ENCODE results near the gene SLC12A3.

The SLC12A3 gene

DNA sequence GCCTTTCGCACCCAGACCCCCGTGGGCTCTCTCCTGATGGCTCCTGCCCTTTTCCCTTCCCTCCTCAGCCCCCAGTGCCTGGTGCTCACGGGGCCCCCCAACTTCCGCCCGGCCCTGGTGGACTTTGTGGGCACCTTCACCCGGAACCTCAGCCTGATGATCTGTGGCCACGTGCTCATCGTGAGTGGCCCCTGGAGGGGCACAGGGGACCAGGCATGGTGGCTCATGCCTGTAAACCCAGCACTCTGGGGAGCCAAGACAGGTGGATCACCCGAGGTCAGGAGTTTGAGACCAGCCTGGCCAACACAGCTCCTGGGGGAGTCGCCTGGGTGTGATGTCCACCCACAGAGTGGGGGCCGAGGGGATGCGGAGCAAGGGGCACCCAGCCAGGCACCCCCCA, 21.3 kb downstream of the SLC12A3 start:
- TF ChIP-seq, protein P1, sequence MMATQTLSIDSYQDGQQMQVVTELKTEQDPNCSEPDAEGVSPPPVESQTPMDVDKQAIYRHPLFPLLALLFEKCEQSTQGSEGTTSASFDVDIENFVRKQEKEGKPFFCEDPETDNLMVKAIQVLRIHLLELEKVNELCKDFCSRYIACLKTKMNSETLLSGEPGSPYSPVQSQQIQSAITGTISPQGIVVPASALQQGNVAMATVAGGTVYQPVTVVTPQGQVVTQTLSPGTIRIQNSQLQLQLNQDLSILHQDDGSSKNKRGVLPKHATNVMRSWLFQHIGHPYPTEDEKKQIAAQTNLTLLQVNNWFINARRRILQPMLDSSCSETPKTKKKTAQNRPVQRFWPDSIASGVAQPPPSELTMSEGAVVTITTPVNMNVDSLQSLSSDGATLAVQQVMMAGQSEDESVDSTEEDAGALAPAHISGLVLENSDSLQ (IDR thresholded peaks at IDR 0.05): no peak
- TF ChIP-seq SP1 (IDR thresholded peaks at IDR 0.05) (no peak), FOXA1 (IDR thresholded peaks at IDR 0.05) (no peak), FOXK2 (IDR thresholded peaks at IDR 0.05) (no peak), TARDBP (IDR thresholded peaks at IDR 0.05) (no peak), CTBP1 (IDR thresholded peaks at IDR 0.05; ENCODE audit: borderline replicate concordance) (no peak), NFRKB (IDR thresholded peaks at IDR 0.05) (no peak), LEF1 (IDR thresholded peaks at IDR 0.05; ENCODE audit: borderline replicate concordance) (no peak), ARNT (IDR thresholded peaks at IDR 0.05) (no peak), SUZ12 (IDR thresholded peaks at IDR 0.05) (no peak), ELF4 (IDR thresholded peaks at IDR 0.05) (no peak), FOXM1 (IDR thresholded peaks at IDR 0.05; ENCODE audit: borderline replicate concordance) (no peak), BHLHE40 (IDR thresholded peaks at IDR 0.05; ENCODE audit: borderline replicate concordance) (no peak), L3MBTL2 (conservative IDR thresholded peaks at IDR 0.05) (no peak), HDGF (IDR thresholded peaks at IDR 0.05; ENCODE audit: borderline replicate concordance) (no peak), ZNF384 (IDR thresholded peaks at IDR 0.05) (no peak)
- DNase-seq (ENCODE audit: extremely low spot score): no peak
- CTCF ChIA-PET: no interaction called here
- POLR2A ChIA-PET: no interaction called here

DNA sequence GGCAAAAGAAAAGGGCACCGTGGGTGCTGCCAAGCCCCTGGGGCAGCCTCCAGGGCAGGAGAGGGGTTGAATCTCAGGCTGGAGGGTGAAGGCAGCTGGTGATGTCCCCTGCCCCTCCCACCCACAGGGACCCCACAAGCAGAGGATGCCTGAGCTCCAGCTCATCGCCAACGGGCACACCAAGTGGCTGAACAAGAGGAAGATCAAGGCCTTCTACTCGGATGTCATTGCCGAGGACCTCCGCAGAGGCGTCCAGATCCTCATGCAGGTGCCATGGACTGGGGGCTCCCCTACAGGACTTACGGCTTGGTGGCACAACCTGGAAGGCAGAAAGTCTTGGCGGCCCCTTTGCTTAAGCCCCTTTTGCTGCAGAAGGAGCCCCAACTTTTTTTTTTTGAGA, 21.8 kb downstream of the SLC12A3 start:
- TF ChIP-seq CTBP1 (IDR thresholded peaks at IDR 0.05; ENCODE audit: borderline replicate concordance) (no peak), FOXK2 (IDR thresholded peaks at IDR 0.05) (no peak), NFRKB (IDR thresholded peaks at IDR 0.05) (no peak), L3MBTL2 (conservative IDR thresholded peaks at IDR 0.05) (no peak), FOXM1 (IDR thresholded peaks at IDR 0.05; ENCODE audit: borderline replicate concordance) (no peak), ARNT (IDR thresholded peaks at IDR 0.05) (no peak), TARDBP (IDR thresholded peaks at IDR 0.05) (no peak), SP1 (IDR thresholded peaks at IDR 0.05) (no peak)
- CTCF ChIA-PET: no interaction called here
- DNase-seq (ENCODE audit: extremely low spot score): no peak
- POLR2A ChIA-PET: no interaction called here

DNA sequence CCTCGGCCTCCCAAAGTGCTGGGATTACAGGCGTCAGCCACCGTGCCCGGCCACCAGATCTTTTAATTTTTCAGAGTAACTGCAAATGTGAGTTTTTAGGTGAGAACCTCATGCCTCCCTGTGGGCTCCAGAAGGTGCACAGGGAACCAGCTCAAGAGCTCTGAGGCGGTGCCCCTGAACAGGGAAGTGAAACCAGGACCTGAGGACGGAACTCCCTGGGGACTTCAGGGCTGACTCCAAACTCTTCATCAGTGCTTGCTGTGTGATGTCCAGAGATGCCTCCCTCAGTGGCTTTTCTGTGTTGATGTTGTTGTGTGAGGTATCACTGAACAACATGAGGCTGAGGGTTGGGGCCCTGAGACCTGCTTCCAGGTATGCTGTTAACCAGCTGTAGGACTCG, 23.8 kb downstream of the SLC12A3 start:
- TF ChIP-seq HDGF (IDR thresholded peaks at IDR 0.05; ENCODE audit: borderline replicate concordance): no peak
- TF ChIP-seq L3MBTL2 (conservative IDR thresholded peaks at IDR 0.05): no peak
- no peak for TF ChIP-seq TARDBP (IDR thresholded peaks at IDR 0.05)
- no peak for TF ChIP-seq ARNT (IDR thresholded peaks at IDR 0.05)
- TF ChIP-seq FOXK2 (IDR thresholded peaks at IDR 0.05): no peak
- no peak for TF ChIP-seq LEF1 (IDR thresholded peaks at IDR 0.05; ENCODE audit: borderline replicate concordance)
- TF ChIP-seq ELF4 (IDR thresholded peaks at IDR 0.05): no peak
- no peak for TF ChIP-seq SP1 (IDR thresholded peaks at IDR 0.05)
- TF ChIP-seq, protein P1 (IDR thresholded peaks at IDR 0.05): no peak
- no peak for TF ChIP-seq FOXA1 (IDR thresholded peaks at IDR 0.05)
- no peak for TF ChIP-seq SUZ12 (IDR thresholded peaks at IDR 0.05)
- CTCF ChIA-PET: no interaction called here
- no peak for DNase-seq (ENCODE audit: extremely low spot score)
- POLR2A ChIA-PET: no interaction called here

DNA sequence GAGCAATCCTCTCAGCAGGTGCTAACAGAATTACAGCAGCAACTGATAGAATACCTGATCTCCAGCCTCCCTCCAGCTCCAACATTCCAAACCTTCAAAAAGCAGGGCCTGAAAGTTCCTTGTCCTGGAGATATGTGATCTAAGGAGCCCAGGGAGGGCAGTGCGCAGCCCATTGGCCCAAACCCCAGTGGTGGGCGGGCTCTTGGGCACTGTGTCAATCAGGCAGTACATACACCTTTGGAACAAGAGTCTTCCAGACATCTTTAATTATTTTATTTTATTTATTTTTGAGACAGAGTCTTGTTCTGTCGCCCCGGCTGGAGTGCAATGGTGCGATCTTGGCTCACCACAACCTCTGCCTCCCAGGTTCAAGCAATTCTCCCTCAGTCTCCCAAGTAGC, 24.2 kb downstream of the SLC12A3 start:
- POLR2A ChIA-PET: no interaction called here
- no peak for TF ChIP-seq FOXK2 (IDR thresholded peaks at IDR 0.05)
- no peak for TF ChIP-seq L3MBTL2 (conservative IDR thresholded peaks at IDR 0.05)
- TF ChIP-seq, protein P1 (IDR thresholded peaks at IDR 0.05): peak; percentile 79
- no peak for DNase-seq (ENCODE audit: extremely low spot score)
- CTCF ChIA-PET: no interaction called here

DNA sequence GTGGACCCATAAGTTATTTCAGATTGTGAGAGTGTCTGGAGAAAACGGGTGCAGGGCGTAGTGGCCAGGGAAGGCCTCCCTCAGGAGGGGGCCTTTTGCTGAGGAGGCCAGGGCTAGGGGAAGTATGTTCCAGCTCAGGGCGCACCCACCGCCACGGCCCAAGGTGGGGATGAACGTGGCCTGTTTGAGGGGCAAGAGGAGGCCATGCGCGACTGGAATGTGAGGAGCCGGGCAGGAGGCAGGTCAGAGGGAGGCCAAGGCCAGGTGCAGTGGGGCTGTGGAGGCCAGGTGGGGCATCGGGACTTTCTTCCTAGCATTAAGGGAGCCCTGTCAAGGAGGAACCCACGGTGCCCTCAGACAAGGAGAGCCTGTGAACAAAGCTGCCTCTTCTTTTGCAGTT, 26.7 kb downstream of the SLC12A3 start:
- no peak for DNase-seq (ENCODE audit: extremely low spot score)
- ChIA-PET CTCF (no interaction called here), POLR2A (no interaction called here)
- no peak for TF ChIP-seq ELF4 (IDR thresholded peaks at IDR 0.05)
- no peak for TF ChIP-seq SUZ12 (IDR thresholded peaks at IDR 0.05)
- no peak for TF ChIP-seq ARNT (IDR thresholded peaks at IDR 0.05)
- TF ChIP-seq ZNF384 (IDR thresholded peaks at IDR 0.05): no peak
- no peak for TF ChIP-seq HDGF (IDR thresholded peaks at IDR 0.05; ENCODE audit: borderline replicate concordance)
- TF ChIP-seq, protein P1 (IDR thresholded peaks at IDR 0.05): no peak
- no peak for TF ChIP-seq SP1 (IDR thresholded peaks at IDR 0.05)
- no peak for TF ChIP-seq FOXA1 (IDR thresholded peaks at IDR 0.05)
- TF ChIP-seq LEF1 (IDR thresholded peaks at IDR 0.05; ENCODE audit: borderline replicate concordance): no peak
- TF ChIP-seq NFRKB (IDR thresholded peaks at IDR 0.05): no peak
- TF ChIP-seq CTBP1 (IDR thresholded peaks at IDR 0.05; ENCODE audit: borderline replicate concordance): no peak
- TF ChIP-seq FOXK2 (IDR thresholded peaks at IDR 0.05): no peak
- no peak for TF ChIP-seq TARDBP (IDR thresholded peaks at IDR 0.05)

DNA sequence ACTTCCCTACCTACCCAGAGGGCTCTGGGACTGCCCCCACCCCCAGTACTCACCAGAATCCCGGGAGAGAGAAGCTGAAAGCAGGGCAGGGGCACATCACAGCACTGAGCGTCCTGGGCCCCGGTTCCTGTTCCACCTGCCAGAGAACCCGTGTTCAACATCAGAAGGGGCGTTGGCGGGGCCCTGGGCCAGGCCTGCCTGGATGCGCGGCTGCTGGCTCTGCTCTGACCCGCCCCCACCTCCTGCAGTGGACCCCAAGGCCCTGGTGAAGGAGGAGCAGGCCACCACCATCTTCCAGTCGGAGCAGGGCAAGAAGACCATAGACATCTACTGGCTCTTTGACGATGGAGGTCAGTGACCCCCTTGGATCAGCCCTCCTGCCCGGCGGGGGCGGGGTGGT, 27.7 kb downstream of the SLC12A3 start:
- CTCF ChIA-PET: no interaction called here
- no peak for DNase-seq (ENCODE audit: extremely low spot score)
- POLR2A ChIA-PET: no interaction called here
- TF ChIP-seq HDGF (IDR thresholded peaks at IDR 0.05; ENCODE audit: borderline replicate concordance): no peak
- no peak for TF ChIP-seq FOXK2 (IDR thresholded peaks at IDR 0.05)
